Coronary artery (tissue), 2 donors: ENCODE results near the gene SYNCRIP.
A peak's percentile ranks its signal among the peaks of the same experiment; 100 is the strongest.
"Not testable (repeated sequence)": the region's sequence is repeated elsewhere in the genome, so short reads cannot be mapped to it uniquely, and the experiment has no call there.

Source experiments
- DNase-seq: peaks from one replicate; pipeline ENCODE4 v3.0.0-alpha.2; 2017; ENCODE audit warnings: low spot score
- H3K27ac ChIP-seq, 2 donors: fragments of 200-600 bp; sonication (generic); one replicate each; pipeline ENCODE4 v1.5.1; 2016 to 2019
- H3K4me3 ChIP-seq: fragments of 200-600 bp; sonication (generic); 2 replicates; pipeline ENCODE4 v1.5.1; 2016; ENCODE audit warnings: mild to moderate bottlenecking, moderate library complexity
- CTCF ChIP-seq: fragments of 200-600 bp; sonication (generic); IDR thresholded peaks from one replicate; pipeline ENCODE4 v1.5.1; 2019; ENCODE audit warnings: antibody characterized with exemption

SYNCRIP gene

GRCh38 chr6:85594197-85594930, 48.3 kb downstream of the SYNCRIP start:
- TF ChIP-seq CTCF = no peak
- DNase-seq = no peak
- H3K27ac ChIP-seq = peak overlapping the region; percentile 94 to 100

GRCh38 chr6:85593438-85594196, 49.1 kb downstream of the SYNCRIP start, which contains the start of gene SNX14:
Gene SNX14 (minus strand): TSS chr6:85593858. CDS start chr6:85593718, 140 bp downstream.
- DNase-seq = peak; percentile 98
- Histone ChIP-seq H3K4me3 (peak within 1 kb of the TSS; percentile 97), H3K27ac (peak within 1 kb of the TSS; percentile 94 to 100)
- no peak for TF ChIP-seq CTCF

More at GRCh38 chr6:85594197-85594930, 48.3 kb downstream of the SYNCRIP start:
- peak overlapping the region; percentile 97 for H3K4me3 ChIP-seq

GRCh38 chr6:85592033-85592432, 50.7 kb downstream of the SYNCRIP start:
- Histone ChIP-seq H3K4me3 (peak overlapping the region; percentile 97), H3K27ac (no peak overlapping the region)
- DNase-seq = no peak
- no peak for TF ChIP-seq CTCF

- no peak for DNase-seq
- TF ChIP-seq CTCF = no peak
- no peak overlapping the region for H3K4me3 ChIP-seq
- no peak overlapping the region for H3K27ac ChIP-seq
Observed at GRCh38 chr6:85591207-85591606, 51.5 kb downstream of the SYNCRIP start.

GRCh38 chr6:85585741-85586140, 56.9 kb downstream of the SYNCRIP start:
- H3K4me3 ChIP-seq = no peak overlapping the region
- DNase-seq = no peak
- TF ChIP-seq CTCF = no peak
- no peak overlapping the region for H3K27ac ChIP-seq

- H3K27ac ChIP-seq, H3K4me3 ChIP-seq, DNase-seq: not testable (repeated sequence)
Observed at GRCh38 chr6:85582832-85583231, 59.9 kb downstream of the SYNCRIP start.

GRCh38 chr6:85581572-85581971, 61.1 kb downstream of the SYNCRIP start:
- TF ChIP-seq CTCF = no peak
- Histone ChIP-seq H3K27ac (no peak overlapping the region), H3K4me3 (no peak overlapping the region)
- DNase-seq = no peak
